Measurements from ENCODE around the gene CDH4.

The CDH4 gene

DNA sequence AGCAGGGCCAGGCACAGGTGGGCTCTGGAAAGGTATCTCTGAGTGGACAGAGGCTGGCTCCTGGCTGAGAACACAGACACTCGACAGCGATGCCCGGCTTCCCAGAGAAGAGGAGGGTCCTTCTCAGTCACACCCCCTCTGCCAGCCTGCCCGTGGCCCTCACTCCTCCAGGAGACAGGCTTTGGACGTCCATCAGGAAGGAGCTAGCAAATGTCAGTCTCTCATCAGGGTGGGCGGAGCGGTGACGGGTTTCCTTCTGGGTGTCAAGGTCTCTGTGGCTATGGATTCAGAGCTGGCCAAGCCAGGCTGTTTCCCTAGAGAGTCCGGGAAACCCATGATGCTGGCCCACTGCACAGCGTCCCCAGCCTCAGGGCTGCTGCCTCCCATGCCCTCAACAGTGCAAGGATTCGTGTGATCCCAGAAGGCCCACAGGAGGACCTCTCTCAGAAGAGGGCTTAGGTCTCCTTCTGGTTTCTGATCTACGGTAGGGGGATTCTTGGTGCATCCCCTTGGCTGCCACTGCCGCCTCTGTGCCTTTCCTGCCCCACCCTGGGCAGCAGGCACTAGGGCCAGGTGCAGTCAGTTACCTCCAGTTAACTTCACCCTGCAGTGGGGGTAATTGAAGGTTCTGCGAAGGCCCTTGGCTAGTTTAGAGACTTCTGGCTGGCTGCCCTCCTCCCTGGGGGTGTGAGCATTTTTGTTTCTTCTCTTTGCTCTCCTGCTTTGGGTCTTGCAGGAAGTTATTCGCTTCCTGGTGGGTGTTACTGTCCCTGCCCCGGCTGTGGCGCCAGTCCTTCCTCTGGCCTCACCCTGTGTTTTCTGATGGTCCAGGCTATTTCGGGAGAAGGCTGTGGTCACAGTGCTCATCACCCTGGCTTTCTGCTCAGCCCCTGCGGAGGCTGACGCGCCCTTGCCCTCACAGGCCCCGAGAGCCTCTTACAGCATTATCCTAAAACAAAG lies 80.2 kb downstream of the CDH4 start:
- DNase-seq, result no peak

GRCh38 chr20:61333484-61334108 lies 81.5 kb downstream of the CDH4 start:
- no peak for DNase-seq

DNA sequence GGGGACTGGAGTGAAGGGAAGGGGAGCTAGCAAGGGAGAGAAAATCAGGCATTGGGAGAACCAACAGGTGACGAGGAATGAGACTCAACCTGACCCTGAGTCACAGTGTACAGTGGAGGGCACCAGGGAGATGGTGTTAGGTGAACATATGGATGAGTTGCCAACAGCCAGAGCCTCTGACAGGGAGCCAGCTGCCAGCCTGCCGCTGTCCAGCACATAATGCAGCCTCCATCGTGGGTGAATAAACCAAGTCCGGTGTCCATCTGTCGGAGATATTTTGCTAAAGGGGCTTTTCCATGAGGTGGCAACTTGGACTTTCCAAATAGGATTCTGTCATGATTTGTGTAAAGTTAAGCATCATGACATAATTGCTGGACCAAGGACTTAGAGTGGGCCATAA lies 88.1 kb downstream of the CDH4 start:
- no peak for DNase-seq

DNA sequence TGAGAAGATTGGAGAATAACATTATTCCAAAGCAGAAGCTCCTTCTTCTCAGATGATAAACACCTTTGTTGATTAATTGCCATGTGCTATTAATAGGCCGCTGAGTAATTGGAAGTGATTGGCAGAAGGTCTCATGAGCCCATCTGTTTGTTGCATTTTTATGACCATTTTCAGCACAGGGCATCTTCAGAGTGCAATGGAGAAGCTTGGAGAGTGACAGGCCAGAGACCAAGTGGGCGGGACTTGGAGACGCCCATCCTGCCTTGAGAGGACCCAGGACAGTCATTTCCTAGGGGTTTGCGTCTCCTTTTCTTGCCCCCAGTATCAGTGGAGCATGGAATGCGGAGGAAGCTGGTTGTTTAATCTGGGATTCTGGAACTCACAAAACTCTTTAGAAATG lies 89.5 kb downstream of the CDH4 start:
- no peak for DNase-seq

DNA sequence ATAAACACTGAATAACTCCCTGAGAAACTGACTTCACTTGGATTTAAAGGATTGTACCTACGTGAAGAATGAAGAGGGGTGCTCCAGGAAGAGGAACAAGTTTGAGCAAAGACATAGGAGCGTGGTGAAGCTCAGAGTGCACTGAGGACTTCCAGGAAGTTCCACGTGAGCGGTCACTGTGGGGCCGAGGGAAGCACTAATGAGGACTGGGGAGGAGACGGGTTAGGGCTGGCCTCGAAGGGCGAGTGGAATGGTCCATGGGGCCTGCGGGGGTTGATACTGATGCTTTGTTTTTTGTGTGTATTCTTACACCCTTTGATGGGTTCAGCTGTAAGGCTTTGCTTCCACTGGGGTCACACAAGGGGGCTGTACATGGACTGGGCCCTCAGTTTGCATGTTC lies 91.9 kb downstream of the CDH4 start:
- DNase-seq, result no peak

- no peak for DNase-seq
Measured at GRCh38 chr20:61345656-61346055, 93.6 kb downstream of the CDH4 start.

GRCh38 chr20:61346996-61347395 lies 94.9 kb downstream of the CDH4 start:
- no peak for DNase-seq

DNA sequence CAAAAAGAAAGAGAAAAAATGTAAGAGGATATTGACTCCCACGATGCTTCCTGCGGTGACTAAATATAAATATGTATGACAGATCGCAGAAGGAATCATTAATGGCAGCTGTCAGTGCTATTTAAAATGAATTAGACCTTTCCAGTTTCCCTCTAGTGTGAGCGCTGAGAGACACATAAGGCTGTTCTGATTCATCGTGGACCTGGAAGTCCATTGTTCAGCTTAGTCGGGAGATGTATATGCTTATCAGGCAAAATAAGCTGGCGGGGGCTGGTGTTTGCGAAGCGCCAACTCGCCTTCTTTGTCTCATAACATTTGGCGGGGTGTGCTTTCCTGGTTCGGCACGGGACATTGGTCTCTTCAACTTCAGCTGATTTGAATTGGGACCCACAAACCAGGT lies 95.4 kb downstream of the CDH4 start:
- no peak for DNase-seq

- no peak for DNase-seq
Measured at GRCh38 chr20:61349447-61350165, 97.5 kb downstream of the CDH4 start.

DNA sequence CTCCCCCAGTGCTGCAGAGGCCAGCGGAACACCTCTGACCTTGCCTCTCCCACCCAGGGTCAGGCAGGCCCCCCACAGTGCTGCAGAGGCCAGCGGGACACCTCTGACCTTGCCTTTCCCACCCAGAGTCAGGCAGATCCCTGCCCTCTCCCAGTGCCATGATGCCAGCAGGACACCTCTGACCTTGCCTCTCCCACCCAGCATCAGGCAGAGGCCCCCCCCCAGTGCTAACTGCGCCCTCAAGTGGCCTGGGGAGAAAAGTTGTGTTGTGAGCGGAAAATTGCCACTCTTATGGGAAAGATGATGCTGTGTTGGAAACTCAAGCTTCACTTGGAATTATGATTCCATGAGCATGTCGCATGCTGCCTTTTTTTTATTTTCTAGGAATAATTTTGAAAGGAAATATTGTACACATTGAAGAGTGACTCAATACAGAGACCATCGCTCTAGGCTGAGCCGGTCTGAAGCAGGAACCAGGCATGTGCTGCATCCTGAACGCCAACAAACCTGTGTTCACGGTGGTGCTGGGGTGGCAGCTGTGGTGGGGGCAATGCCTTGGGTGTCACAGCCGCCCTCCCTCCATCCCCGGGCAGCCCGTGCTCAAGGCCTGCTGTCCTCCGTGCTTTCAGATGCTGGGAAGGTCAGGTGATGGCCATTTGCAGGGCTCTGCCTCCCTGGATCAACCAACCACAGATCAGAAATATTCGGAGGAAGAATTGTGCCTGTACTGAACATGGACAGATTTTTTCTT lies 98.6 kb downstream of the CDH4 start:
- no peak for DNase-seq

- no peak for DNase-seq
Measured at GRCh38 chr20:61352346-61353260, 100.5 kb downstream of the CDH4 start.

DNA sequence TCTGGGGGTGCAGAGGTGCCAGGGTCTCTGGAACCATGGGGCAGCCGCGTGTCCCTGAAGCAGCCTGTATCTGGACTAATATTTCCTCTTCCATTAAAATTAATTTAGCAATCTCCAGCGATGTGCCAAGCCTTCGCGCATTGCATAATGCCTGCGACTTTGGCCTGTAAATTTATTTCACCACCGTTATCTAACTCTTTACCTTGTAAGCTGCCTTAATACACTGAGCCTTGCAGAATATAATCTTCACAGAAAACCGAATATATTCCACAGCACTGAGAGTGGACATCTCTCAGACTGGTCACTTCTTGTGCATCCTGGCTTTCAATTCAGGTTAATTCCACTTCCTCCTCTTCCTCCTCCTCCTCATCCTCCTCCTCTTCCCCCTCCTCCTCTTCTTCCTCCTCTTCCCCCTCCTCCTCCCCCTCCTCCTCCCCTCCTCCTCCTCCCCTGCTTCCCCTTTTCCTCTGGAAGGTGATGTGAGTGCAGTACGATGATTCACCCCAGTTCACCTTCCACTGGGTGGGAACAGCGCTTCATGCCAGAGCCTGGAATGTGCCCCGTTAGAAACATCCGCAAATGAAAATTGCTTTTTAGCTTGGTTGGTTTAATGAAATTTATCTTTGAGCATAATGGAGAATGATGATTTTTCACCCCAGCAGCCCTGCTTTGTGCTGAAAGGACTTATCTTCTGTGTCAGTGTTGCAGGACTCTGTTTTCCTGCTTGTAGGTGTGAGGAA lies 101.4 kb downstream of the CDH4 start:
- DNase-seq, result no peak

GRCh38 chr20:61354001-61354390 lies 101.9 kb downstream of the CDH4 start:
- no peak for DNase-seq

DNA sequence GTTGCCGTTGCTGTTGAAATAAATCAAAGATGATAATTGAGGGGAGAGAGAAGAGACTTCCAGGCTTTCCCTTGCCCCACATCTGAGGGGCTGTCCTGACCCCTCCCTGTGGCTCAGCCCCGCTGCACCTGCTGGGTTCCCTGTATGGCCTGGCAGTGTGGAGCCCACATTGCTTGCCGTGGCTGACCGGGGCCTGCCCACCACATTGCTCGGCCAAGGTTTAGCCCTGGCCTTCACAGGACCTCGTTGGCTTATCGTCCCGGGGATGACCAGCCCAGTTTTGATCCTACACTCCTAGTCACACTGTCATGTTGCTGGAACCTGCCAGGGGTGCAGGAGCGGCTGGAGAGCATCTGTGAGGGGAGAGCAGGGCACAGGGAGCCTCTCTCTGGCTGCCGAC lies 102.4 kb downstream of the CDH4 start:
- no peak for DNase-seq

DNA sequence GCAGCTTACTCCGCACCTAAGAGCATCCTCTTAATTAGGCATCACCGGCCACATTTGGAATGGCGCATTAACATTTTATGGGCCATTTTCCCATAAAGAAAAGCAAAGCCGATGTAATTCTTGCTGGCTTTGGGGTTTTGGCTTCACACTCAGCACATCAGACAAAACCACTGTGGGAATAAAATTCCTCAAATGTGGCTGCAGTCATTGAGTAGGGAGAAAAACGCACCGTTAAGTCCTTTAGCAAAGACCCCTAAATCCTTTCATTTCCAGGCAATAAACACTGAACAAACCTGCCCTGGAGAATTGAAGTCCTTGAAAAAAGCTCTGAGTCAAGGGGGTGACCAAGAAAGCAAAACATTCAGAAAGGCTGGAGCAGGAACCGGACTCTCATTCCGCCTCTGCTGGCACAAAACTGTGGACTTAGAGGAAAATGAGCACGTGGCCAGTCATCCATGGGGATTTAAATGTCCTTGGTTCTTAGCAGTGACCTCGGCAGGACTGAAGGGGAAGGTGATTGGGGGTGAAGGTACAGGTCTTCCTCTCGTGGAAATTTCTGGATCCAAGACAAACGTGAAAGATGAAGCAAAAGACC lies 102.9 kb downstream of the CDH4 start:
- no peak for DNase-seq

DNA sequence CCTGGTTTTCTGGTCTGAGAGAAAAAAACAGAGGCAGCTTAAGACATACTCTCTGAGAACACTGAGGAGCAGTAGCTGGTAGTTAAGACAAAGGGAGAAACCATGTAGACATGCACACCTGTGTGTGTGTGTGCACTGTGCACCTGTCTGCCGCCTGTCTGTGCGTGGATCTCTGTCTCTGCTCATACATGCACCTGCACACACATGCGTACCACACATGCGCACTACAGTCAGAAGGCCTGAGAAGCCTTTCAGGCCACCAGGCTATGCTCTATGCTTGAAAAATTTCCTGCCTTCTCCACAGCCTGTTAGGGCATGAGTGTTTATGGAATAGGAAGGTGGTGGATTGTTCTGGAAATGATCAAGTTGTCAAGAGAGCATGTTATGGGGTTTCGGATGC lies 103.5 kb downstream of the CDH4 start:
- DNase-seq, result no peak

DNA sequence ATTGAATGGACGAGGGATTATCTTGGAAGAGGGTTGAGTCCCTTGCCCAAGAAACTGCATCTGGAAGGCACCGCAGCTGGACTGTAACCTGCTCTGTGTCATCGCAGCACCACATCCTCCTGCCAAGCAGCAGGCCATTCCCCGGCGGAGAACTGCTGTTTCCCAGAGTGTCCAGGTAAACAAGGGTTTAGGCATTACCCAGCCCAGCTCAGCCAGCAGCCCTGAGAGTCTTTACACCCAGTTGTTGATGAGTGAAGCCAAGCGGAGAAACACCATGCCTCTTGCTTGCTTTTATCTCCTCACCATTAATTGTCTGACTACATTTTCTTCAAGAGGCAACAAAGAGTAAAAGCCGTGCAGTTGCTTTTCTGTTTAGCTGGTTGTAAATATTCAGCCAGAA lies 104.1 kb downstream of the CDH4 start:
- no peak for DNase-seq

- DNase-seq, result no peak
Measured at GRCh38 chr20:61357119-61357518, 105.1 kb downstream of the CDH4 start.

GRCh38 chr20:61359254-61359653 lies 107.2 kb downstream of the CDH4 start:
- DNase-seq, result no peak

DNA sequence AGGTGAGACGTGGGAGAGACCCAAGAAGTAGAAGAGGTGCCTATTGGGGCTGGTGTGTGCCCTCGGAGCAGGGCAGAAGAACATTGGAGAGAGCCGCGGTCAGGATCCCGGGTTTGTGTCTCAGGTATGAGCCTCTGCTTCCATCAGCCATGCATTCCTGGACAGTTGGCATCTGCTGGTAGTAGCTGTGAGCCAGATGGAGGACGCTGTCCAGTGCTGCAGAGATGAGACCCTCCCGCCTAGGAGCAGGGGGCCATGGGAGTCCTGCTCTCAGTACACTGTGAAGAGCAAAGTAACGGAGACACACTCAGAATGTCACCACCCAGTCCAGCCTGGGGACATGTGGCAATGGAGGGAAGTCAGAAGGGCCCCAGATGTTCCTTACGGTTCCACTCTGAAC lies 108.2 kb downstream of the CDH4 start:
- DNase-seq, result no peak

DNA sequence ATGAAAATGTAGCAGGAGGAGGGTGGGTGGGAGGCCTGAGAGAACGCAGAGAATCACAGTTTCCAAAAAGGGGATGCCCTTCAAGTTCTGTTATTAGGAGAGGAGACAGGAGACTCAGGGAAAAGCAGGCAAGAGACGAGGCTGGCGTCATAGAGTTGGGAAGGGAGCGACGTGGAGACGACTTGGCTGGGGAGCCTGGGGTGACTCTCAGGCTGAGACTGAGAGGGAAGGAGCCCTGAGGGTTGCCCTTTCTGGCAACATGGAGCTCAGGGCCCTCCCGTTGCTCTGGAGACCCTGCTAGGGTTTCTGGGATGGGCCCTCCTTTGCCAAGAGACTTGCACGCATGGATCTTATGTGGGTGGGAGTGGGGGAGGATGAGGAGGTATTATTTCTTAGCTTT lies 108.9 kb downstream of the CDH4 start:
- DNase-seq, result no peak

All from hematopoietic multipotent progenitor cell treated with erythropoietin and hydrocortisone succinate and interleukin-3 and kit ligand, for 6 days (in vitro differentiated cells).